Activated CD4-positive, CD25-positive, alpha-beta regulatory T cell treated with anti-CD3 and anti-CD28 coated beads, Interleukin-2, amount 50 U/mL, for 24 hours (primary cell): ENCODE results near the gene PTPN22.

Source experiments
- ATAC-seq, 2 donors: fragments of 150-1000 bp; cut with Tn5 transposase; one replicate each; pipeline ENCODE4 v1.10.0; 2021; ENCODE audit warnings: mild to moderate bottlenecking in 1 of 2, moderate library complexity in 1 of 2

Gene PTPN22

DNA sequence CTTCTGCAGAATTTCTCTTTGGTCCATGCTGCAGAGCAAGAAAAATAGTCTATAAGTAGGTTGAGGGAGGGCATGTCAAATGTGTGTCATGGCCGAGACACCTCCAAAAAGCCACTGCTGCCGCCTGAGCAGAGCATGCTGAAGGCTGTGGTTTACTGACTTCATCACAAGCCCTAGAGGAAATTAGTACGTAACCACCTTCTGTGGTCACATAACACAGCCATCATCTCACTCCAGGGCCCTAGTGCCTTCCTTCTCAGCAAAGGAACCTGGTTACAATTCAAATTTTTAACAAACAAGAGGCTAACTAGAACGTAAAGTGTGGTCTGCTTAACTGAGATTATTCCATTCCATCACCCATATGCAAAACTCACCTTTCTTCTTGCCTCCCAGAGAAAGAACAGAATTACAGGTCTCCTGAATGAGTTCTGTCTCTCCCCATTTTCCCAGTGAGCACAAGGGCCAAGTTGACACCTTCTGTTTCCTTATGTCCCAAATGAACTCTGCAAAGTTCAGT lies at the start of gene PTPN22:
Gene PTPN22, minus strand, starts transcription at position 116 of the 517 bp plus-strand sequence.
- peak; percentile 95 for ATAC-seq

DNA sequence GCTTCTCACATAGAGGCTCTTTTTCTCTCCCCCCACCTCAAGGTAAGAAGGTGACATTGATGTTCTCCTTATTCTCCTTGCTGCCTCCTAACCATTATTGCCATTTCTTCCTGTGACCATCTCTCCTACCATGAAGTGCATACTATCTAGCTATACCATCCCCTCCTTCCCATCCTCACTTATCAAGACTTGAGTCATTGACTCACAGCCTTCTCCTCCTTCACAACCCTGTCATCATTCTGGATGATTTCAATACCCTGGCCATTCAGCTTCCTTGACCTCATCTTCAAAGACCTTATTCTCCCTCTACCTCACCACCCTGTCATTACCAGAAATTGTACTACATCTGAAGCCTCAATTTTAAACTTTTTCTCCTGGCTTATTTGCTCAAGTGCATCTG lies 46.7 kb upstream of the PTPN22 start:
- ATAC-seq, result no peak

DNA sequence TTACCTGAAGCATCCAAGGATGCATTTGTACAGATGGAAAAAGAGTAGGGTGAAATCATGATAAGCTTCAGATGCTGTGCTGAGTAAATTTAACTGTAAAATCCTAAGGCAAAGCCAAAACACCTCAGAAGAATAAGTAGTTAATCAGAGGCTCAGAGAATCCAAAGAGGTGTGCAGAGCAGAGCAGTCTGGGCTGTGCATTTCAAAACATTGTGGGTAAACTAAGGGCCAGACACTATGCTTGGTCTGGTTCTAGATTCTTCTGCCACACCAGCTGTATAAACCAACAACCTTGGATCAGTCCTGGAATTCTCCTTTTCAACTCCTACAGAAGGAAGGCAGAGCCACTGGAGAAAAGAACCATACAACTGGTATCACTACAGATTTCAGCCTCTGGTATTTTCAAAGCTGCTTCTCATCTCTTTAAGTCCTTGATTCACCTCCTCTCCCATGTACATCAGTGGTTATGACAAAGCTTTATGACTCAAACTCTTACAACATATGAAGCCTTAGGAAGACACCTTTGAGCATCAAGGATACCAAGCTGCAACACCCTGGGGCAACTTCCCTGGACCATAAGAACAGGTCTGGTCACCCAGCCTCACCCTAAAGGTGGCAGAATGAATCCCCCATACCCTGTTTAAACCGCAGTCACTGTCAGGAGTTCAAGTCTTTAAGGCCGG lies 46.0 kb upstream of the PTPN22 start:
- no peak for ATAC-seq

GRCh38 chr1:113916974-113917373 lies 45.5 kb upstream of the PTPN22 start:
- ATAC-seq, result no peak

GRCh38 chr1:113913887-113914664 lies 42.6 kb upstream of the PTPN22 start:
- no peak for ATAC-seq

DNA sequence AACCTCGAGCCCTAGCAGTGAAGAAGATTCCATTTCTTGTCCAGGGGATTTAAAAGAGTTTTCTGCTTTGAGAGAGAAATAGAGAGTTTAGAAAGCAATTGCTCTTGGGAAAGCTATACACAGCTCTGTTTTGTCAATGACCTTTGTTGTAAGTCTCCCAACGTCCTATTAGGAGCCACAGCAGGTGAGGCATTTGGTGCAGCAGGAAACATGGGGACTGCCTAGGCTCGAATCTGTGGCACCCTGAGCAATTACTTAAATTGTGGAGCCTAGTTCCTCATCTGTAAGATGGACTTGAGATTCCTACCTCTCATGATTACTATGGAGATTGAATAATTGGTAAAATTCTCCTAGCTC lies 41.8 kb upstream of the PTPN22 start:
- no peak for ATAC-seq

- ATAC-seq, result no peak
Observed at GRCh38 chr1:113912594-113913311, 41.2 kb upstream of the PTPN22 start.

DNA sequence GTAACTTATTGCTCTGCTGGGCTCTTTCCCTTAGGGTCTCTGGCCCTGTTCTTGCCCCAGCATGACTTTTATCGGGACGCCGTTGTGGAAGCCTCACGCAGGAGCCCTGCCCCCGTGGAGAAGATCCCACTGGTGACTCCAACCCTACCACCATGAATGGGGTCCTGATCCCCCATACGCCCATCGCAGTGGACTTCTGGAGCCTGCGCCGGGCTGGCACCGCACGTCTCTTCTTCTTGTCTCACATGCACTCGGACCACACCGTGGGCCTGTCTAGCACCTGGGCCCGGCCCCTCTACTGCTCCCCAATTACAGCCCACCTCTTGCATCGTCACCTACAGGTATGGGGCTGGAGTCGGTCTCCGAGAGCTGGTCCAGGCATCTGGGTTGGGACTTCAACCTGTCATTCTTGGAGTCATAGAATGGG lies 33.9 kb upstream of the PTPN22 start:
- ATAC-seq, result no peak

DNA sequence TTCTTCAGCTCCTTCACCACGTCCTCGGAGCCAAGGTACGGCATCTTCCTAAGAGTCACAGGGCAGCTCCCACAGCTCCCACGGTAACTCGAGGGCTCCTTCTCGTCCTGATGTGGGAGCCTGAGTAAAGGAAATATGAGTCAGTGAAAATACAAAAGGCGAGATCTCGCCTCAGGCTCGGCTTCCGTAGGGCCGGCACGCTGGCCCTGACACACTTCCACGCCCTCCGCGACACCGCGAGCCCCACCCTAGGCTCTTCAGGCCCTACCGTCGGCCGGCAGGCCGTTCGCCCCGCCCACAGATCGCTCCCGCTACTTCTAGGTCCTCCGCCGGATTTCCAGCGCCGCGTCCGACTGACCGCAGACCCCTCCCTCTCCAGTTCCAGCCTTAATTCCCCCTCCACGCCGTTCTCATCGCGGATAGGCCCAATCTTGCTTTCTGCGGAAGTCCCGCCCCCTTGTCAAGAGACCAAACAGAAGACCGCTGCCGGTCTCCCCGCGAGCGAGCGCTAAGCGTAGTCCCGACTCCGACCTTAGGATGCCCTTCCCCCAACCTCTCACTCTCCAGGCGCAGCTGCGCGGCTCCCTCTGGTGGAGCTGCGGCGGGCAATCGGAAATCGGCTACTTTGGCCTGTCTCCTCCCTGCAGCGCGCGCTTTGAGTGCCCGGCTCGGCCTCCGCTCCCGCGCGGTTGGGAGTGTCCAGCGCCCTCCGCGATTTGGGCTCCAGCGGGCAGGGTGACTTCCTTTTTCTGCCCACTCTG lies 33.3 kb upstream of the PTPN22 start, which contains the start of the genes AP4B1 and DCLRE1B:
Gene AP4B1, minus strand, starts transcription at position 126 of the 761 bp plus-strand sequence. Its CDS starts 82 bp downstream, at position 44.
Gene DCLRE1B, plus strand, starts transcription at position 653 of the 761 bp plus-strand sequence. CDS start 261 bp downstream, outside the sequence.
- peak; percentile 90 to 91 for ATAC-seq

DNA sequence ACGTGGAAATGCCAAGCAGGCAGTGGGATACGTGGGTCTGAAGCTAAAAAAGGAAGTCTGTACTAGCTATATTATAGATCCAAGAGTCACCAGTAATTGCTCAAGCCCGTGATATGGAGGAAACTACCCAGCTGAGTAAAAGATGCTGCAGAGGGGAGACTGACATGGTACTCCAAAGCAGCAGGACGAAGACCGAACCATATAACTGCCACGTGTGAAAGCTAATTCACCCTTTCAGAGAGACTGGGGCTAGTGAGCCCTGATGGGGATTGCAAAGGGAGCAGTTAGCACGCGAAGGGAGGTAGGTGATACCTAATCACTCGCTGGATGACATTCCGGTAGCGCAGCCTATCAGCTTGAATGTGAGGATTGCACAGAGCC lies 32.8 kb upstream of the PTPN22 start:
- peak; percentile 43 to 47 for ATAC-seq

DNA sequence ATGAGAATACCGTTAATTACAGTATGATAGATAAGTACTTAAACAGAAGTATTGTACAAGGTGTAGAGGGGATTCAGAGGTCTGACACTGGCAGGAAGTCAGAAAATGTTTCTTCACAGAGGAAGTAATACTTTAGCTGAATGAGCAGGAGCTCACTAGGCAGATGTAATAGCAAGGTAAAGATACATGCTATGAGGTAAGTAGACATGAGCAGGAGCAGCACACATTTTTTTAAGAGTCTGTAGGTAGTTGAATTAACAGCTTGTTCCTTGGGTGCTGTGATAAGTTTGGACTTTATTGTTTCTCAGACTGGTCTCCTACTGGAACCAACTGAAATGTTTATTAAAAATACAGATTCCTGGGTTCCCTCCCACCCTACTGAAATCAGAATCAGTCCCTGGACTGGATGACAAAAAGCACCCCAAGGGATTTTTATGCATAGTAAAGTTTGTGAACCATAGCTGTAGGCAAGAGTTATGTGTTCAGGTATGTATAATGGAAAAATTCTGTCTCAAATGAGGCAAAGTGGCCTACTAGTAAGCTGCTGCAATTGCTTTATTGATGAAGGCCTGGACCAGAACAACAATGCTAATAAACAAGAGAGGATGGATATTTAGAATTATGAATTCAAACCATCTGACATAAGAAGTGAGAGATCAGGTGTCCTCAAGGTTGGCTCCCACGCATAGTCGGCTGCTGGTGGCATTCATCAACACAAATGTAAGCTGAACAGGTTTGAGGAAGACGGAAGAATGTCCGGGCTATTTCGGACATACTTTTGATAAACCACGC lies 32.2 kb upstream of the PTPN22 start:
- no peak for ATAC-seq

DNA sequence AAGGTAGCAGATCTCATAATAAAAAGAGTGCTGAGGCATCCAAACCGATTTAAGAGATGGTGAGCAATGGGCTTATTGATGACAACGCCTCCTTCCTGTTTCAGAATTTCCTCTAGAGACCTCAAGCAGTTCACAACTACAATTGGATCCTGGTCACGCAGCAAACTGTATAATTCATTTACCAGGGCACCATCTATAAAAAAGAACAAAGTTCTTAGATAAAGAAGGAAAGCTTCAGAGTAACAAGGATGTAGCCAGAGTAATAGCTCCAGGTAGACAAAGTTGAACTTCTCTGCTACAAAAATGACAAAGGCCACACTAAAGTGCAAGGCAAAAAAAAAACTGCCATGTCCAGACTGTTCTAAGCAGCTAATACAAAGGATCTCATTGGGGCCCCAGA lies 29.7 kb upstream of the PTPN22 start:
- no peak for ATAC-seq

- no peak for ATAC-seq
Observed at GRCh38 chr1:113899111-113899510, 27.6 kb upstream of the PTPN22 start.

- ATAC-seq, result peak in 1 of 2 donors; percentile 20
Observed at GRCh38 chr1:113898241-113898814, 26.8 kb upstream of the PTPN22 start.

DNA sequence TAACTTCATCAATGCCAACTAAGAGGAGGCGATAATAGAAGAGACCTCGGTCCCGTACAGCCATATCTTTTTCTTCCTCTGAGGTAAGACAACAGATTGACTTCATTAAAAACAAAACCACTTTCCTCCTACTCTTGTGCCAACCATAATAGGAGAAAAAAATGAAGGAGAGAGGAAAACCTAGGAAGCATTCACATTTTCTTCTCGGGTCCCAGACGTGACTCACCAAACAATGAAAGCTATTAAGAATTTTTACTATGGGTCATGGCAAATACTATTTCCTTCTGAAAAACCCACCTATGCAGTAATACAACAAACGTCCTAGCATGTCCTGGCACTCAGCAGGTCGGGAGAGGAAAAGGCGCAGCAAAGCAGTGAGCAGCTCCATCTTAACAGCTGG lies 24.4 kb upstream of the PTPN22 start:
- ATAC-seq, result no peak

- ATAC-seq, result no peak
Observed at GRCh38 chr1:113895098-113895497, 23.6 kb upstream of the PTPN22 start.

DNA sequence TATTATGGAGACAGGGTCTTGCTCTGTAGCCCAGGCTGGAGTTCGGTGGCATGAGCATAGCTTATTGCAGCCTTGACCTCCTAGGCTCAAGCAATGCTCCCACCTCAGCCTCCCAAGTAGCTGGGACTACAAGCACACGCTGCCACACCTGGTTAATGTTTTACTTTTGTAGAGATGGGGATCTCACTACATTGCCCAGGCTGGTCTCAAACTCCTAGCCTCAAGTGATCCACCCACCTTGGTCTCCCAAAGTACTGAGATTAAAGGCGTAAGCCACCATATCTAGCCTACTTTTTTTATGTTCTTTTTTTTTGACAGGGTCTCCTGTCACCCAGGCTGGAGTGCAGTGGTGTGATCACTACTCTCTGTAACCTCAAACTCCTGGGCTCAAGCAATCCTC lies 21.8 kb upstream of the PTPN22 start:
- no peak for ATAC-seq

DNA sequence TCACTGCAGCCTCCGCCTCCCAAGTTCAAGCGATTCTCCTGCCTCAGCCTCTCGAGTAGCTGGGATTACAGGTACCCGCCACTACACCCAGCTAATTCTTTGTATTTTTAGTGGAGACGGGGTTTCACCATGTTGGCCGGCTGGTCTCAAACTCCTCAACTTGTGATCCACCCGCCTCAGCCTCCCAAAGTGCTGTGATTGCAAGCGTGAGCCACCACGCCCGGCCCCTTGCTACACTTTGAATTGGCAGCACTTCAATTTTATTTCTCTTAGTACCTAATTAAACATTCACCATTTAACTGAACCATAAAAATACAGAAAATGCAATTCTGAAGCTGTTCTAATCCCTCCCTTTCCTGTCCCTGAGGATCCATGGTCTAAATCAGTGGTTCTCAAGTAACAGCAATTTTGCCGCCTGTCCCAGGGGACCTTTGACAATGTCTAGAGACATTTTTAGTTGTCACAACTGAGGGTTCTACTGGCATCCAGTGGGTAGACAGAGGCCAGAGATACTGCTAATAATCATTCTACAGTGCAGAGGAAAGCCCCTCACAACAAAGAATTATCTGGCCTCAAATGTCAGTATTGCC lies 20.2 kb upstream of the PTPN22 start:
- ATAC-seq, result no peak

GRCh38 chr1:113890816-113891215 lies 19.3 kb upstream of the PTPN22 start:
- ATAC-seq, result peak; percentile 65 to 72

DNA sequence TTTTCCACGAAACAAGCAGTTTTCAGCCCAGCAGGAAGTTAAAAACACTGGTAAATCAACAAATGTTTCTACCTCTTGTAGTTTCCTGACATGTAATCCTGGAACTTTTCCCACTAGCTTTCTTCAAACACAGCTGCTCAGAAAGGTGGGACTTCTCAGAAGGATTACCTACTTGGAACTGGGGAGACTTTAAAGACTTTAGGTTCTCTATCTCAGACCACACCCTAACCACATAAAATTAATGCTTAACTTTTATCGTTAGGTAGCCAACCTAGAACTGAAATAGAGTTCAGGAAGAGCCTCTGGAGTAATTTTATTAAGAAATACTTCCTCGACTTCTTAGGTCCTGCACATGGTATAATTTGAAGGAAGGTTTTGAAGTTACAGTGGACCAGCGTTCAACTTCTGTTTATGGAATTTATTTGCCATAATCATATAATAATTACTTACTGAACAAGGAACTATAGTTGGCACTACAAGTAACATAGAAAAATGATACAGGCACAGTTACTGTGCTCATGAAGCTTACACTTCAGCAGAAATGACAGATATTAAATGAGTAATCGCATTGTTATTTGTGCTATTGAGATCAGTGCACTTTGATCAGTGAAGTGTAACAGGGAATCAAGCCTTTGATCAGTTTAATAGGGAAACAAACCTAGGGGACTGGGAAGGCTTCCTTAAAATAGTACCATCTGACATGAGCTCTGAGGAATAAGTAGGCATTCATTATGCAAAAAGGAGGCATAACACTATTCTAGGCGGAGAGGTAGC lies 16.1 kb upstream of the PTPN22 start, which contains the start of gene BCL2L15:
Gene BCL2L15, minus strand, starts transcription at position 180 of the 774 bp plus-strand sequence. CDS start 206 bp downstream, outside the sequence.
- ATAC-seq, result no peak
